ENCODE results near the gene KCNN4.
"Not testable (repeated sequence)": the region's sequence is repeated elsewhere in the genome, so short reads cannot be mapped to it uniquely, and the experiment has no call there.

Gene KCNN4

DNA sequence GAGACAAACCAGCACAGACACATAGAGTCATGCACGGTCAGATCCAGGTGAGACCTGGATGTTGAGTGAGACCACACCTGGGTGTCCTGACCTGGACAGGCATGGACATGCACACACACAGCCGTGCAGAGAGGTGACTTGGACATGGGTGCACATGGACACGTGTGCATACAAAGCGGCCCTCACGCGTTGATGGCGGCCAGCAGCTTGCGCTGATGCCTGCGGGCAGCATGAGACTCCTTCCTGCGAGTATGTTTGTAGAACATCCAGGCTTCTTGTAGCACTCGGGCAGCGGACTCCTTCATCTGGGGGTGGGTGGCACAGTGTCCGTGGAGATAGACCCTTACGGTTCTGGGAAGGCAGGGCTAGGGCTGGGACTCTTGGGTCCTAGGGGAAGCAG lies 11.5 kb downstream of the KCNN4 start:
- no peak overlapping the region for H3K27ac Mint-ChIP-seq
- peaks cover 99% of the 10 kb centered on the region for H3K36me3 Mint-ChIP-seq

DNA sequence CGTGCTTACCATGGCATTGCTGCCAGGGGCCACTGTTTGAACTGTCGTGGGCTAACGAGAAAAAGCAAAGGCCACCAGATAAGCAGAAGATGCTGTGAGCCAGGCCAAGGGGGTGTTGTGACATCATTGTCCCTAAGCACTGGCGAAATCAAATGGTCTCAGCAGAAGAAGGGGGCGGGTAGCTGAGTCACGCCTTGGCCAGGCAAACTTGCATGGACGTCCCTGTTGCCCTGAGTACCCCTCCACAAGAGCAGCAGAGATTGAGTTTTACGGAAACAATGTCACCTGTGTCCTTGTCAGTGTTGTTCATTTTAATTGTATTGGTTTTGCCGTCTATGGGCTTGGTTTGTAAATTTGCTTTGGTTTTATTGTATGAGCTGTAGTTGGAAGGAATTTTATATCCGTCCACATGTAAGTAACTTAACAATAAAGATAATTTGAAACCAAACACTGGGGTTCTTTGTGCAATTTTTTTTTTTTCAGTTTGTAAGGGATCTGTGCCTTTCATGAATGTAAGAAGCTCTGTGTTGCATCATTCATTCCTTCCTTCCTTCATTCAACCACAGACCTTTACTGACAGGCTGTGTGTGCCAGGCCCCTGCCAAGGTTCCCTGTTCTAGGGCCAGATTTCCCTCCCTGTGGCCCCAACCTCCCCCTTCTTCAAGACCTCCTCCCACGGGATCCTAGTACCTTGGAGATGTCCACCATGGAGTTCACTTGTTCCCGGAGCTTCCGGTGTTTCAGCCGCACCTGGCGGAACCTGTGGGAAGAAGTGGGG lies 12.3 kb downstream of the KCNN4 start:
- Mint-ChIP-seq H3K27ac (no peak overlapping the region), H3K4me1 (peaks cover 68% of the 10 kb centered on the region)

More for the DNA sequence above, 11.5 kb downstream of the KCNN4 start:
- DNase-seq (ENCODE audit: low spot score in 2 of 2), result no peak
- Mint-ChIP-seq H3K4me1 (peaks cover 60% of the 10 kb centered on the region), H3K4me3 (no peak overlapping the region), H3K9me3 (no peaks in the 10 kb centered on the region)
- ATAC-seq, result no peak

DNA sequence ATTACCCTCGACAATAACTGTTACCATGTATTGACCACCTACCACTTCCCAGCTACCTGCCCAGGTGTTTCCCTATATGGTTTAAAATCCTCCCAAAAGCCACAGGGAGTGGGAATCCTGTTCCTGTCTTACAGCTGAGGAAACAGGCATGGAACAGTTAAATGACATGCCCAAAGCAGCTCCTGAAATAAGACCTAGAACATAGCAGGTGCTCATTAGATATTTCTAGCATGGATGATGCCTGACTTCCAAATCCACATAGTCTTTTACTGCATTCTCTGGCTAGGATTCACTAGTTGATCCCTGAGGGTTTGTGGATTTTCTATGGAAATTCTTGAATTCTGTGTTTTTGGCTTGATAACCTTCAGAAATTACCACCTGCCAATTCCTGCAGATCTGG lies 13.0 kb downstream of the KCNN4 start:
- Mint-ChIP-seq H3K36me3 (peaks cover 98% of the 10 kb centered on the region), H3K27ac (peak overlapping the region; percentile 96), H3K9me3 (no peaks in the 10 kb centered on the region), H3K4me3 (peak overlapping the region; percentile 56), H3K4me1 (peaks cover 75% of the 10 kb centered on the region)
- ATAC-seq (no peak), DNase-seq (ENCODE audit: low spot score in 2 of 2) (no peak)

More for the DNA sequence above, 12.3 kb downstream of the KCNN4 start:
- Mint-ChIP-seq H3K9me3 (no peaks in the 10 kb centered on the region), H3K36me3 (peaks cover 98% of the 10 kb centered on the region), H3K4me3 (no peak overlapping the region)
- no peak for DNase-seq (ENCODE audit: low spot score in 2 of 2)
- ATAC-seq, result no peak

DNA sequence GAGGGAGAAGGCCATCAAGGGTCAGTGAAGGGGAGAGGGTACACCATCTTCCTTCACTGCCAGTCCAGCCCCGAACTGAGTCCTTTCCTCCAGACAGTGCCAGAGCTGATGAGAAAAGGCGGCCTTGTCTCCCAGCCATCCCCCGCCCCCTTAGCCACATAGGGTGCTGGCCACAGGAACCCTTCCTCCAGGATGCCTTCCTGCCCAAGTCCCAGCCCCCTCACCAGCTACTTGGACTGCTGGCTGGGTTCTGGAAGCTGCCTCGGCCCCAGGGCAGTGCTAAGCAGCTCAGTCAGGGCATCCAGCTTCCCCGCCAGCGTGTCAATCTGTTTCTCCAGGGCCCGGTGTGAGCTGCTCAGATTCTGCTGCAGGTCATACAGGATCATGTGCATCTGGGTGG lies 13.5 kb downstream of the KCNN4 start:
- DNase-seq (ENCODE audit: low spot score in 2 of 2) (no peak), ATAC-seq (no peak)
- no peaks in the 10 kb centered on the region for H3K9me3 Mint-ChIP-seq
- peak overlapping the region; percentile 56 for H3K4me3 Mint-ChIP-seq
- H3K4me1 Mint-ChIP-seq, result peaks cover 80% of the 10 kb centered on the region
- H3K27ac Mint-ChIP-seq, result peak overlapping the region; percentile 96
- H3K36me3 Mint-ChIP-seq, result peaks cover 95% of the 10 kb centered on the region

DNA sequence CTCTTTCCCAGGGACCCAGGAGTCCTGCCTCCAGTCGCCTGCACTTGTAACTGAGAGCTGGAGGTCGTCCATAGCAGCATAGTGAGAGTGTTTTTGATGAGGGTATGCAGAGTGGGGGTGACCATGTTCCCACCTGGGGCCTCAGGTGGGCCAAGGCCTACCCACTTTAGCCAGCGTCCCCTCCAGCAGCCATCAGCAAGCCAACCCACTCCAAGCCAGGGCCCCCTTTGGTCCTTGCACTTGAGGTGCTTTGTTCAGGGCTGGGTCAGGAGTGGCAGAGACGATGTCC lies 14.1 kb downstream of the KCNN4 start:
- peak overlapping the region; percentile 56 for H3K4me3 Mint-ChIP-seq
- peaks cover 86% of the 10 kb centered on the region for H3K4me1 Mint-ChIP-seq
- H3K9me3 Mint-ChIP-seq, result no peaks in the 10 kb centered on the region
- H3K27ac Mint-ChIP-seq, result peak overlapping the region; percentile 96
- H3K36me3 Mint-ChIP-seq, result peaks cover 90% of the 10 kb centered on the region
- ATAC-seq (no peak), DNase-seq (ENCODE audit: low spot score in 2 of 2) (peak in 1 of 2 donors; percentile 60)

DNA sequence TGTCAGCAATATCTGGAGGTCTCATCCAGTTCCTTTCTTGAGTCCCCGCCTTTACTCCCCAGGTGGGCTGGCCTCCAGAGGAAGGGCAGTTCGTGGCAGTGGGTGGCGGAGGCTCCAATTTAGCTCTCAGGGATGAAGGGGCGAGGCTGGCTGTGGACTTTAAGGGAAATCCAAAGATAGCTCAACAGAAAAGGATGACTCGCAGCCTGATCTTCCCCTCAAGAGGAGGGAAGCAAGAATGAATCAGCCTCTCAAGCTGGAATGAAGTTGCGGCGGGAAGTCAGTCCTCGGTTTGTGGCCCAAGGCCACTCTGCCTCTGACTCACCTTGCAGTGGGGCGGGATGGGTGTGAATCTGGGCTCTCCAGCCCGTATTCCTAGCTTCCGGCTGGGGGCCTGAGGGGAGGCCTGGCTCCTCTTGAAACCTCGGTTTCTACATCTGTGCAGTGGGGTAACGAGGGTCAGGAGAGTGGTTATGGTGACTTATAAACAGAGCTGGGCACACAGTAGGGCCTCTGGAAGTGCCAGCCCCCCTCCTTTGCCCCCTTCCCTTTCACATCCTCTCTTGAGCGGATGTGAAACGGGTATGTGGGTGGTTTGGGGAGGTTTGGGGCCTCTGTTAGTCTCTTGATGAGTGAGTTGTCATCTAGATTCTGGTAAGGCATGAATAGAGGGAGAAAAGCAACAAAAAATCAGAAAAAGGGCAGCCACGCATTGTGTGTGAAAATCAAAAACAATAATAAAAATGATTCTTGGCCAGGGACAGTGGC lies 15.5 kb downstream of the KCNN4 start:
- Mint-ChIP-seq H3K27ac (peak overlapping the region; percentile 96), H3K36me3 (peaks cover 79% of the 10 kb centered on the region), H3K4me1 (peaks cover 86% of the 10 kb centered on the region), H3K4me3 (peak overlapping the region; percentile 56), H3K9me3 (no peaks in the 10 kb centered on the region)
- ATAC-seq (peak; percentile 90), DNase-seq (ENCODE audit: low spot score in 2 of 2) (peak; percentile 77 to 96)

DNA sequence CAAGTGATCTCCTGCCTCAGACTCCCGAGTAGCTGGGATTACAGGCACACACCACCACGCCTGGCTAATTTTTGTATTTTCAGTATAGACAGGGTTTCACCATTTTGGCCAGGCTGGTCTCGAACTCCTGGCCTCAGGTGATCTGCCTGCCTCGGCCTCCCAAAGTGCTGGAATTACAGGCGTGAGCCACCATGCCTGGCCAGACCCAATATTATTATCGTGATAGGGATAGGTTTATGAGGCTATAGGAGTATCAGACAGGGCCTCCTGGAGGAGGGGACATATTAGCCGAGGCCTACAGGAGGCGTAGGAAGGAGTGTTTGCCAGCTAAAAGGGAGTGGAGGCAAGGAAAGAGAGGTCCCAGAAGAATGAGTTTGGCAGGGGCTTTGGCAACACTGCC lies 16.1 kb downstream of the KCNN4 start:
- not testable (repeated sequence) for DNase-seq (ENCODE audit: low spot score in 2 of 2); H3K9me3 Mint-ChIP-seq; ATAC-seq
- Mint-ChIP-seq H3K4me1 (peaks cover 81% of the 10 kb centered on the region), H3K27ac (peak overlapping the region; percentile 96), H3K4me3 (peak overlapping the region; percentile 56), H3K36me3 (peaks cover 73% of the 10 kb centered on the region)

DNA sequence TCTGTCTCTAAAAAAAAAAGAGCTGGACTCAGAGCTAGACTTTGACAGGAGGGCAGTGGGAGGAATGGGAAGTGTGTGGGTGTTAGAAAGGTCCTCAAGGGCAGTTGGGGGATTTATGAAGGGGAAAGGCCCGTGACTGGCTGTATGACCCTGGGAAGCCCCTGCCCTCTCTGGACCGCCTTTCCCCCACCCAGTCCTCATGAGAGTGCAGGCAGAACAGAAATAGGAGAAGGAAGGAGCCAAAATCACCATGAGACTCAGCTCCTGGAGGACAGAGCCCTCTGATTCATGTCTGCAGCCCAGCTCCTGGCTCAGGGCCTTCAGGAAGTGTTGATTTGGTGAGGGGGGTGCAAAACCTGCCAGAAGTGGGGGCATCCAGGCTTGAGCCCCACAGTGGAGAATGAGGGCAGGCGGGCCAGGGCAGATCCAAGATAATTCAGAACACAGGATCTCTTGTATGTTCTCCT lies 17.3 kb downstream of the KCNN4 start:
- Mint-ChIP-seq H3K9me3 (no peaks in the 10 kb centered on the region), H3K4me1 (peaks cover 79% of the 10 kb centered on the region), H3K27ac (peak overlapping the region; percentile 96), H3K4me3 (peak overlapping the region; percentile 56), H3K36me3 (peaks cover 61% of the 10 kb centered on the region)
- DNase-seq (ENCODE audit: low spot score in 2 of 2) (peak in 1 of 2 donors; percentile 72), ATAC-seq (peak; percentile 1)

DNA sequence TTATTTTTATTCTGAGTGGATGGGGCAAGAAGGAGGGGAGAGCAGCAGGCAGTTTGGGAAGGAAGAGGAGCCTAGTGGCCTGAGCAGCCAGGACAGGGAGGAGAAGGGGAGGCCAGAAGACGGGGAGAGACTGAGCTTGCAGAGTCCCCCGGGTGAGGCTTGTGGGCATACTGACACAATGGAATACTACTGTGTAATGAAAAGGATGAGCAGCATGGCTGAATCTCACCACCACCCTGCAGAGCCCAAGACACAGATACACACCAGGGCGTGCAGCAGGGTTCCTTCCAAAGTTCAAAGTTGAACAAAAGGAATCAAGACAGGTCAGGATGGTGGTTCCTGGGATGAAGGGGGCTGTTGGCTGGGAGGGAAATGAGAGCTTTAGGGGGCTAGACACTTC lies 18.0 kb downstream of the KCNN4 start:
- H3K9me3 Mint-ChIP-seq, result no peaks in the 10 kb centered on the region
- H3K4me1 Mint-ChIP-seq, result peaks cover 86% of the 10 kb centered on the region
- peak overlapping the region; percentile 96 for H3K27ac Mint-ChIP-seq

DNA sequence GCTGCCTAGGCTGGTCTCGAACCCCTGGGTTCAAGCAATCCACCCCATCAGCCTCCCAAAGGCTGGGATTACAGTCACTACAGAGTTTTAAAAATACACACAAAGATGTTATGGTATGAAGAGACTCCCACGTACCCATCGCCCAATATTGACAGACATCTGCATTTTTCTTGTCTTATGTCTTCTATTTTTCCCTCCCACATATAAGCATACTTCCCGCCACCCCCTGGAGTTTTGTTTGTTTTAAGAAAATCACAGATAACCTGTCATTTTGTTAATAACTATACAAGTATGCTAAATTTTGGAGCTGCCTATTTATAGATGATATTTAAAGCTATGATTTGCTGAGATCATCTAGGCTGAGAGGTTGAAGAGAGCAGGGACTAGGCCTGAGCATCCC lies 19.8 kb downstream of the KCNN4 start:
- Mint-ChIP-seq H3K4me1 (peaks cover 86% of the 10 kb centered on the region), H3K4me3 (no peak overlapping the region), H3K9me3 (no peaks in the 10 kb centered on the region), H3K27ac (no peak overlapping the region), H3K36me3 (peaks cover 53% of the 10 kb centered on the region)
- DNase-seq (ENCODE audit: low spot score in 2 of 2) (no peak), ATAC-seq (no peak)

More for the DNA sequence above, 18.0 kb downstream of the KCNN4 start:
- Mint-ChIP-seq H3K36me3 (peaks cover 54% of the 10 kb centered on the region), H3K4me3 (peak overlapping the region; percentile 56)
- DNase-seq (ENCODE audit: low spot score in 2 of 2) (no peak), ATAC-seq (no peak)

DNA sequence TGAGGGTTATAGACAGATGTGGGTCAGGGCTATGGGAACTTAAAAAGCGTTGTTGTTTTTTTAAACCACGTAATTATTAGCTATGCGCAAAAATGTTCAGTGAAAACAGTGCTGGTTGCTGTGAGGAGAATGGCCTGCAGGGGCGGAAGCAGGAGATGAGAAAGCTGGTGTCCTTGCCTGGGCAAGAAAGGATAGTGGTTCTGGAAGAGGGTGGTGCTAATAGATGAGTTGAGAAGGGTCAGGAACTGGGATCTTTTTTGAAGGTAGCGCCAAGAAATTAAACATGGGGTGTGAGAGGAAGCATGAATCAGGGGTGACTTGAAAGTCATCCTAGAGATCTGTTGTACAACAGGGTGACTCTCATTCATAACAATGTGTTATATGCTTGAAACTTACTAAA lies 21.3 kb downstream of the KCNN4 start:
- peaks cover 82% of the 10 kb centered on the region for H3K4me1 Mint-ChIP-seq

DNA sequence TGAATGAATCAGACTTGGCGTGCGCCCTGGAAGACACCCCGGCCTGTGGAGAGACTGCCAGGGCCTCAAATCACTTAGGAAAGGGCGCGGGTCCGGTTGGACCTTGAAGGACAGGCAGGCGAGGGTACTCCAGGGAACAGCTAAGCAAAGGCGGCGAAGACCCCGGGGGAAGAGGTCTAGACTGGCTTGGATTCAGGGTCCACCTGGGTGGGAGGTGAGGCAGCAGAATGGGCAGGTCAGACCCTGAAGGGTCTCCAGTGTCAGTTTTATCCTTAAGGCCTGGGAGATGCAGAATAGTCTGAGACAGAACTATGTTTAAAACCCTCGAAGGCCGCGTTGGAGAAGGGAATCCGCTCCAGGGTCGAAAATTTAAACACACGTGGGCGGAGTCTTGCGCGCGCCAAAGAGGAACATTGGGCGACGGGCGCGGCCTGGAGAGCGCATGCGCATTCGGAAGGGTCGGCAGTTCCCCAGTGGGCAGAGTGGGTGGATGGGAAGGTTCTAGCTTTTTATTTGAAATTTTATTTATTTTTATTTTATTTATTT lies 25.4 kb downstream of the KCNN4 start:
- no peak for ATAC-seq
- DNase-seq (ENCODE audit: low spot score in 2 of 2), result peak; percentile 72 to 90
- peak overlapping the region; percentile 99 for H3K27ac Mint-ChIP-seq

More for the DNA sequence above, 21.3 kb downstream of the KCNN4 start:
- DNase-seq (ENCODE audit: low spot score in 2 of 2), result no peak
- Mint-ChIP-seq H3K27ac (peak overlapping the region; percentile 48), H3K36me3 (peaks cover 53% of the 10 kb centered on the region), H3K9me3 (no peaks in the 10 kb centered on the region), H3K4me3 (no peak overlapping the region)
- no peak for ATAC-seq

DNA sequence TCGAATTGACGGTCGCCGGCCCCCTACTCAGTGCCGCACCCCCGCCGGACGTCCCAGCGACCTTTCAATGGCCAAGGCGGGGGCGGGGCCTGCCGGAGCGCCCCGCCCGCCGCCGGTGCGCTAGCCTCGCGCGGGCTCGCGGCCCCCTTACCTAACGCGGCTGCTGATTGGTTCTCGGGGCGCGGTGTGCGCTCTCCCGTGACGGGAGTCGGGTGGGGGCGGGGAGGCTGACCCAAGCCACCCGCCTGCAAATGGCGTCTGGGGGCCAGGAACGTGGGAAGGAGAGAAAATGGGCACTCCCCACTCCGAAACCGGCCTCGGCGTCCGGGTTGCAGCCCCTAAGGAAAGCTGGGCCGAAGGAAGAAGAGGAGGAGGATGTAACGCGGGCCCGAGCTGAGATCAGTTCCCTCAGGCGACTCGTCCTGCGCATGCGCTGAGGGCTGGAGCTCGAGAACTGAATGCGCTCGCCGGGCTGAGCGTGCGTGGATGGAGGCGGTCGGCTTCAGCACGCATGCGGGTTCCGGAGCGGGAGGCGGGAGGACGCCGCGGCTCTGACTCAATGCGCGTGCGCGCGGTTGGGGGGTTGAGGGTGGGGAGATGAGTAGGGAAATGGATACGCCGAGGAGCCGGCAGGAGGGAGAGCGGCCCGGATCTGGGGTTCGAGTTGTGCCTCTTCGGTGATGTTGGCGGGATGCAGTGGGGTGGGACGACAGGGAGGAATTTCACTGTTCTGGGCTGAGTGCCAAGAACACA lies 26.1 kb downstream of the KCNN4 start, which contains the start of gene SMG9:
SMG9 (minus strand) TSS at position 460 of the 753 bp plus-strand sequence. CDS start 4,221 bp downstream, outside the sequence.
- Mint-ChIP-seq H3K36me3 (peaks cover 63% of the 10 kb centered on the region), H3K4me3 (peak within 1 kb of the TSS; percentile 98), H3K27ac (peak within 1 kb of the TSS; percentile 99), H3K4me1 (peaks cover 85% of the 10 kb centered on the region), H3K9me3 (no peaks in the 10 kb centered on the region)
- ATAC-seq (peak; percentile 84), DNase-seq (ENCODE audit: low spot score in 2 of 2) (peak; percentile 98 to 100)

More for the DNA sequence above, 25.4 kb downstream of the KCNN4 start:
- peak overlapping the region; percentile 98 for H3K4me3 Mint-ChIP-seq
- H3K36me3 Mint-ChIP-seq, result peaks cover 57% of the 10 kb centered on the region
- peaks cover 81% of the 10 kb centered on the region for H3K4me1 Mint-ChIP-seq
- H3K9me3 Mint-ChIP-seq, result no peaks in the 10 kb centered on the region

DNA sequence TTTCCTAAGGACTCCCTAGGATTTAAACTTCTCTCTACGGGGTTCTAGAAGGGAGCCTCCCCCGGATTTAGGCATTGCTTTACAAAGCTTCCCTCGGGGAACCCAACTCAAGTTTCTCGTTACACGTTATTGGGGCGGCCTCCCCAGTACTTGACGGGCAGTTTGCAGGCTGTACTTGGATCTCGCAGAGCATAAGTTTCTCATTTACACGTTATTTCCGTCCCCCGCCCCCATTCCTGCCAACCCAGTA lies 26.6 kb downstream of the KCNN4 start:
- no peak for ATAC-seq
- Mint-ChIP-seq H3K36me3 (peaks cover 68% of the 10 kb centered on the region), H3K4me1 (peaks cover 83% of the 10 kb centered on the region), H3K27ac (peak overlapping the region; percentile 99), H3K4me3 (peak overlapping the region; percentile 98), H3K9me3 (no peaks in the 10 kb centered on the region)
- DNase-seq (ENCODE audit: low spot score in 2 of 2), result peak in 1 of 2 donors; percentile 95

DNA sequence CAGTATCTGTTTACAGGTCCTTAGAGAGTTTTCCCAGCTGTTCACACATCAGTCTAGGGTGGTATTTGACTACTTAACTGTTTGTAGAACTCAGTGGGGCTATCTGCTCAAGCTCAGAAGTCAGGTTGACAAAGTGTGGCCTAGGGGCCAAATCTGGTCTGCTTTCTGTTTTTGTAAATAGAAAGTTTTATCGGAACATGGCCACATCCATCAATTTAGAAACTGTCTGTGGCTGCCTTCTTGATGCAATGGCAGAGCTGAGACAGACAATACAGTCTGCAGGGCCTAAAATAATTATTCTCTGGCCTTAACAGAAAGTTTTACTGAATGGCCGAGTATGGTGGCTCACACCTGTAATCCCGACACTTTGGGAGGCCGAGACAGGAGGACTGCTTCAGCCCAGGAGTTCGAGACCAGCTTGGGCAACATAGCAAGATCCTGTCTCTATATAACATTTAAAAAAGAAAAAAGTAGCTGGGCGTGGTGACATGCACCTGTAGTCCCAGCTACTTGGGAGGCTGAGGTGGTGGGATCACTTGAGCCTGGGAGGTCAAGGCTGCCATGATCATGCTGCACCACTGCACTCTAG lies 28.4 kb downstream of the KCNN4 start:
- ATAC-seq (no peak), DNase-seq (ENCODE audit: low spot score in 2 of 2) (peak in 1 of 2 donors; percentile 67)
- H3K4me3 Mint-ChIP-seq, result peak overlapping the region; percentile 98
- H3K4me1 Mint-ChIP-seq, result peaks cover 86% of the 10 kb centered on the region
- peaks cover 82% of the 10 kb centered on the region for H3K36me3 Mint-ChIP-seq
- peak overlapping the region; percentile 99 for H3K27ac Mint-ChIP-seq
- H3K9me3 Mint-ChIP-seq, result no peaks in the 10 kb centered on the region

Data from stimulated activated effector memory CD8-positive, alpha-beta T cell treated with anti-CD3 and anti-CD28 coated beads, Interleukin-12 subunit alpha, Interleukin-12 subunit beta, amount 100 ng/mL, for 72 hours (primary cell).